ENCODE measurements around the gene THAP3. TPM values are rescaled to one million over a fixed set of nuclear protein-coding genes. Genes with fewer than 3 reads are reported as not detected.
A peak's percentile ranks its signal among the peaks of the same experiment; 100 is the strongest.

Gene THAP3
- total RNA-seq, 4 donors from 2014 or later = 35.0 to 39.8 (median 37.1) TPM

DNA sequence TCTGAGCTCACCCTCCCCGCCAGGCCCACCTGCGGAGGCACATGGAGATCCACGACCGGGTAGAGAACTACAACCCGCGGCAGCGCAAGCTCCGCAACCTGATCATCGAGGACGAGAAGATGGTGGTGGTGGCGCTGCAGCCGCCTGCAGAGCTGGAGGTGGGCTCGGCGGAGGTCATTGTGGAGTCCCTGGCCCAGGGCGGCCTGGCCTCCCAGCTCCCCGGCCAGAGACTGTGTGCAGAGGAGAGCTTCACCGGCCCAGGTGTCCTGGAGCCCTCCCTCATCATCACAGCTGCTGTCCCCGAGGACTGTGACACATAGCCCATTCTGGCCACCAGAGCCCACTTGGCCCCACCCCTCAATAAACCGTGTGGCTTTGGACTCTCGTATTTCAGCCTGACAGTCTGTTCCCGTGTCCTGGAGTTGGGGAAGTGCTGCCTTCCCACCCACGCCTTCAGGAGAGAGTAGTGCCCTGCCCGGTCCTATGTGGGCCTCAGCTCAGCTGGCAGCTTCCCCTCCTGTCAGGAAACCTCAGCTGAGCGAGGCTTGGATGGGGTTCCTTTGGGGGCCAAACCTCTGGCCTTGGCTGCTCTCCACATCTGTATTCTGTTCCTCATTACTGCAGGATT is 35.7 kb upstream of the THAP3 start:
- no peaks in the 10 kb centered on the region for H3K27me3 ChIP-seq
- 78 to 81% methylated on average over 23 to 24 of the region's 24 CpGs for WGBS, 2 donors
- peaks cover 0 to 61% (median 0%) of the 10 kb centered on the region in 4 donors for H3K4me1 ChIP-seq
- TF ChIP-seq, protein P1, sequence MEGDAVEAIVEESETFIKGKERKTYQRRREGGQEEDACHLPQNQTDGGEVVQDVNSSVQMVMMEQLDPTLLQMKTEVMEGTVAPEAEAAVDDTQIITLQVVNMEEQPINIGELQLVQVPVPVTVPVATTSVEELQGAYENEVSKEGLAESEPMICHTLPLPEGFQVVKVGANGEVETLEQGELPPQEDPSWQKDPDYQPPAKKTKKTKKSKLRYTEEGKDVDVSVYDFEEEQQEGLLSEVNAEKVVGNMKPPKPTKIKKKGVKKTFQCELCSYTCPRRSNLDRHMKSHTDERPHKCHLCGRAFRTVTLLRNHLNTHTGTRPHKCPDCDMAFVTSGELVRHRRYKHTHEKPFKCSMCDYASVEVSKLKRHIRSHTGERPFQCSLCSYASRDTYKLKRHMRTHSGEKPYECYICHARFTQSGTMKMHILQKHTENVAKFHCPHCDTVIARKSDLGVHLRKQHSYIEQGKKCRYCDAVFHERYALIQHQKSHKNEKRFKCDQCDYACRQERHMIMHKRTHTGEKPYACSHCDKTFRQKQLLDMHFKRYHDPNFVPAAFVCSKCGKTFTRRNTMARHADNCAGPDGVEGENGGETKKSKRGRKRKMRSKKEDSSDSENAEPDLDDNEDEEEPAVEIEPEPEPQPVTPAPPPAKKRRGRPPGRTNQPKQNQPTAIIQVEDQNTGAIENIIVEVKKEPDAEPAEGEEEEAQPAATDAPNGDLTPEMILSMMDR (IDR thresholded peaks at IDR 0.05) = no peak
- no peak for TF ChIP-seq EP300 (IDR thresholded peaks at IDR 0.05)
- no peak for TF ChIP-seq POLR2A (IDR thresholded peaks at IDR 0.05)
- no peak overlapping the region for H3K4me3 ChIP-seq
- no peak for DNase-seq (ENCODE audit: low spot score in 2 of 2)
- peak overlapping the region in 1 of 4 donors; percentile 39 for H3K27ac ChIP-seq
- H3K9me3 ChIP-seq = no peaks in the 10 kb centered on the region
- peaks cover 3 to 89% (median 11%) of the 10 kb centered on the region in 3 donors for H3K36me3 ChIP-seq

DNA sequence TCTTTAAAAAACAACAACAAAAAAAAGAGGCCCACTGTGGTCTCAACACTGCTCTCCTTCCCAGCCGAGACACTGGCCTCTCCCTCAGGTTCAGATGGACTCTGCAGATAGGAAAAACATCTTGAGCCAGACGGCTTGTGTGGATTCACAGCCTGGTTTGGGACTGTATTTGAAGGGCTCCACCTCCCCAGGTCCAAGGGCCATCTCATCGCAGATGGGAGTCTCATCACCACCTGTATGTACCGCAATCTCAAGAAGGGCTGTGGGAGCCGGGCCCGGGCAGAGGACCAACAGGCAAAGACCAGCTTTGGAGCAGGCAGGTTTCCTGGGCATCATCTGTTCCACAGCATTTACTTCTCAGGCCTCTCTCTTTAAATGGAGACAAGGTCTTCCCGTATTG is 34.6 kb upstream of the THAP3 start:
- no peak overlapping the region for H3K27ac ChIP-seq
- peaks cover 3 to 100% (median 18%) of the 10 kb centered on the region in 3 donors for H3K36me3 ChIP-seq
- no peaks in the 10 kb centered on the region for H3K9me3 ChIP-seq
- no peak overlapping the region for H3K4me3 ChIP-seq
- DNase-seq (ENCODE audit: low spot score in 2 of 2) = no peak
- 82 to 85% methylated on average over 7 of the region's 7 CpGs for WGBS, 2 donors
- no peak for TF ChIP-seq EP300 (IDR thresholded peaks at IDR 0.05)
- TF ChIP-seq, protein P1 (IDR thresholded peaks at IDR 0.05) = no peak
- no peak for TF ChIP-seq POLR2A (IDR thresholded peaks at IDR 0.05)
- peaks cover 0 to 61% (median 0%) of the 10 kb centered on the region in 4 donors for H3K4me1 ChIP-seq
- H3K27me3 ChIP-seq = no peaks in the 10 kb centered on the region

DNA sequence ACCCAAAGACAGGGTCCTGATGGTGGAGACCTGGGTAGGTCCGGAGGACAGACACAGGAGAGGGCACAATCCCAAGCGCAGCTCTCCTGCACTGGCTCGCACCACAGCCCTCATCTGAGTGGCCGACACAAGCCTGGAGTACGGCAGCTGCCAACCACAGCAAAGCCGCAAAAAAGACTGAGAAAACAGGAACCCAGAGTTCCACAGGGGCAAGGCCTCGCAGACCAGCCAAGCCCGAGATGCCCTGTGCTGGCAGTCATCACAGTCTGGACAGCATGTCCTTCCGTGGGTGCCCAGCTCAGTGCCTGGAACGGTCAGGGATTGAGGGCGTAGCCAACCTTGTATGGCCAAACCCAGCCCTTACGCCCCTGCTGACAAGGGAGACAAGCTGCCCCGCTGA is 33.4 kb upstream of the THAP3 start:
- Histone ChIP-seq H3K27ac (peak overlapping the region in 1 of 4 donors; percentile 13), H3K27me3 (no peaks in the 10 kb centered on the region), H3K4me3 (no peak overlapping the region), H3K36me3 (peaks cover 3 to 100% (median 27%) of the 10 kb centered on the region in 3 donors), H3K4me1 (peaks cover 0 to 72% (median 4%) of the 10 kb centered on the region in 4 donors), H3K9me3 (no peaks in the 10 kb centered on the region)
- 66 to 74% methylated on average over 12 to 13 of the region's 13 CpGs for WGBS, 2 donors
- DNase-seq (ENCODE audit: low spot score in 2 of 2) = no peak
- TF ChIP-seq POLR2A (IDR thresholded peaks at IDR 0.05) (no peak), EP300 (IDR thresholded peaks at IDR 0.05) (no peak)
- TF ChIP-seq, protein P1 (IDR thresholded peaks at IDR 0.05) = no peak

DNA sequence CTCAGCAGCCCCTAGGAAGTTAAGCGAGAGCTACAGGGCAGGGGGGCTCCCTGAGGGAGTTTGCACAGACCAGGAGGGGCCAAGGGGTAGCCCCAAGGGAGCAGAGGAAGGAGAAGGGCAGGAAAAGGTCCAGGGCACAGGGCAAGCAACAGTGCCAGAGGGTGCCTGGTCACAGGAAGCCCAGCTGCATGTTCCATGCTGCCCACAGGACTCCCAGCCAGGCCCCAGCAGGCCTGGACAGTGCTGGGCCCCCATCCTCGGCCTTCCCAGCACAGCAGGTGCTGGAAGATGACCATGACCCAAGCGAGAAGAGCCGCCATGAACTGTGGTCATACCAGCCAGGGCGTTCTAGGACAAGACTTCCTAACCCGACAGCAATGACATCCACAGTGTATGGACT is 33.0 kb upstream of the THAP3 start:
- H3K27ac ChIP-seq = peak overlapping the region in 1 of 4 donors; percentile 13
- peaks cover 0 to 74% (median 8%) of the 10 kb centered on the region in 4 donors for H3K4me1 ChIP-seq
- no peak for TF ChIP-seq POLR2A (IDR thresholded peaks at IDR 0.05)
- TF ChIP-seq, protein P1 (IDR thresholded peaks at IDR 0.05) = no peak
- 80 to 90% methylated on average over 6 of the region's 6 CpGs for WGBS, 2 donors
- no peaks in the 10 kb centered on the region for H3K9me3 ChIP-seq
- DNase-seq (ENCODE audit: low spot score in 2 of 2) = no peak
- H3K36me3 ChIP-seq = peaks cover 3 to 100% (median 27%) of the 10 kb centered on the region in 3 donors
- H3K4me3 ChIP-seq = no peak overlapping the region
- H3K27me3 ChIP-seq = no peaks in the 10 kb centered on the region

DNA sequence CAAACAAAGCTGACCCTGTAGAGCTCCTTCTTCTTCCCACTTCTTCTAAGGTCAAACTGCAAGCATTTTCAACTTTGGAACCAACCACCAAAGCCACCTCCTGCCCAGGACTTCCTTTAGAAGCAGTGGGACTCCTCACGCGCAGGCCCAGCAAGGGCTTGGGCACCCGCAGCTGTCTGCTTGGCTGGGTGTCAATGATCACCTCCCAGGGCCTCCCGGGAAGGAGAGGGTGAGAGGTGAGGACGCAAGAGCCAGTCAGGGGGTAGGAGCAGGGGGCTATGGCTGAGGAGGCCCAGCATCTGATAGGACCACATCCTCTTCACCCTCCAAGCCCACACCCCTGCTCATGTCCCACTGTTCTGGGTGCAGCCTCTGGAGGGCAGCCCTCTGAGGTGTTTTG is 32.2 kb upstream of the THAP3 start:
- H3K27ac ChIP-seq = no peak overlapping the region
- H3K4me1 ChIP-seq = peaks cover 0 to 74% (median 16%) of the 10 kb centered on the region in 4 donors
- WGBS, 2 donors = 59 to 62% methylated on average over 4 to 5 of the region's 5 CpGs
- H3K36me3 ChIP-seq = peaks cover 3 to 100% (median 30%) of the 10 kb centered on the region in 3 donors
- TF ChIP-seq, protein P1 (IDR thresholded peaks at IDR 0.05) = no peak
- TF ChIP-seq EP300 (IDR thresholded peaks at IDR 0.05) = no peak
- TF ChIP-seq POLR2A (IDR thresholded peaks at IDR 0.05) = no peak
- DNase-seq (ENCODE audit: low spot score in 2 of 2) = no peak
- H3K4me3 ChIP-seq = no peak overlapping the region
- no peaks in the 10 kb centered on the region for H3K27me3 ChIP-seq
- H3K9me3 ChIP-seq = no peaks in the 10 kb centered on the region

Measured in tibial nerve (tissue), 4 donors.